ENCODE measurements around the gene DPY19L2.
"Not testable (repeated sequence)": the region's sequence is repeated elsewhere in the genome, so short reads cannot be mapped to it uniquely, and the experiment has no call there.

DNA sequence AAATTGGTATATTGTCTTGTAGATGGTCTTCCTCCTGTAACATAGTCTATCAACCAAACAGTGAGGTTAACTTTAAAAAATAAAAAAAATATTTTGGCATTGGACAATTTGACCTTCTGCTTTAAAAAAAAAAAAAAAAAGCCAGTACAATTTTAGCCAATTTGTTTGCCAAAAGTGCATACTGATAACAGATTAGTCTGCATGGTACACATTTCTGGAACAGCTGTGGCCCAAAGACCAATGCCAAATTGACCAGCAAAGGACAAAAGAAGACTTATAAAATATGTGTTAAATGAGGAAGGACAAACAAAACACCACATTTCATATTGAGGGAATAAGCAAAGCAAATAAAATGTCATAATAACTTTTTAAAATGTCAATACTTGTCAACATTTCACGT, 20.8 kb upstream of the DPY19L2 start:
- TF ChIP-seq, protein P1, sequence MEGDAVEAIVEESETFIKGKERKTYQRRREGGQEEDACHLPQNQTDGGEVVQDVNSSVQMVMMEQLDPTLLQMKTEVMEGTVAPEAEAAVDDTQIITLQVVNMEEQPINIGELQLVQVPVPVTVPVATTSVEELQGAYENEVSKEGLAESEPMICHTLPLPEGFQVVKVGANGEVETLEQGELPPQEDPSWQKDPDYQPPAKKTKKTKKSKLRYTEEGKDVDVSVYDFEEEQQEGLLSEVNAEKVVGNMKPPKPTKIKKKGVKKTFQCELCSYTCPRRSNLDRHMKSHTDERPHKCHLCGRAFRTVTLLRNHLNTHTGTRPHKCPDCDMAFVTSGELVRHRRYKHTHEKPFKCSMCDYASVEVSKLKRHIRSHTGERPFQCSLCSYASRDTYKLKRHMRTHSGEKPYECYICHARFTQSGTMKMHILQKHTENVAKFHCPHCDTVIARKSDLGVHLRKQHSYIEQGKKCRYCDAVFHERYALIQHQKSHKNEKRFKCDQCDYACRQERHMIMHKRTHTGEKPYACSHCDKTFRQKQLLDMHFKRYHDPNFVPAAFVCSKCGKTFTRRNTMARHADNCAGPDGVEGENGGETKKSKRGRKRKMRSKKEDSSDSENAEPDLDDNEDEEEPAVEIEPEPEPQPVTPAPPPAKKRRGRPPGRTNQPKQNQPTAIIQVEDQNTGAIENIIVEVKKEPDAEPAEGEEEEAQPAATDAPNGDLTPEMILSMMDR (IDR thresholded peaks at IDR 0.05): not testable (repeated sequence)
- TF ChIP-seq POLR2A (IDR thresholded peaks at IDR 0.05): not testable (repeated sequence)

Measured in vagina (tissue), 2 donors.